ENCODE measurements around the gene FOXB1. TPM values are rescaled to one million over a fixed set of nuclear protein-coding genes. Genes with fewer than 3 reads are reported as not detected.

Gene FOXB1
- total and polyA plus RNA-seq, 9 of the 15 experiments (the other 6 are each of a cell fraction or from before 2014, with no cell fraction given): not detected

- no peak overlapping the region for H3K4me2 ChIP-seq (ENCODE audit: insufficient read depth, low read length)
- no peak for FAIRE-seq
- ATAC-seq: peak; percentile 80
- no peaks in the 10 kb centered on the region for H3K9me1 ChIP-seq (ENCODE audit: control insufficient read depth, insufficient read depth, low read length)
- H3K27me3 ChIP-seq (ENCODE audit: control insufficient read depth in 2 of 2, insufficient read depth in 2 of 2, low read length in 2 of 2): peaks cover 31 to 51% of the 10 kb centered on the region in 2 experiments
- intact Hi-C loops (cut with micrococcal nuclease) (no loop called here), in situ Hi-C loops (cut with MboI) (no loop called here)
- no peaks in the 10 kb centered on the region for H3K36me3 ChIP-seq (ENCODE audit: control insufficient read depth, insufficient read depth, low read length)
- 6% methylated on average over 20 of the region's 20 CpGs for WGBS (ENCODE audit: insufficient coverage, low coverage, missing lambda C conversion rate)
- H3K9ac ChIP-seq (ENCODE audit: insufficient read depth in 1 of 2, low read depth in 2 of 2, low read length in 2 of 2): no peak overlapping the region
- no peak overlapping the region for H3K4me3 ChIP-seq
- CTCF ChIA-PET (ENCODE audit: low intra/inter-chr PET ratio): no interaction called here
- H3K27ac ChIP-seq (ENCODE audit: extremely low read depth, low read depth, low read length): no peak overlapping the region
- BruUV-seq (replicated peaks): no TSS peak
- no peaks in the 10 kb centered on the region for H3K79me2 ChIP-seq (ENCODE audit: control insufficient read depth, insufficient read depth, low read length)
- POLR2A ChIA-PET: no interaction called here
- peaks cover 0 to 6% of the 10 kb centered on the region in 2 experiments; a peak in 1 of 5 replicates for H3K4me1 ChIP-seq (replicated peaks in 1 of 2; ENCODE audit: control insufficient read depth in 2 of 2, insufficient read depth in 2 of 2, low read length in 2 of 2)
- no peak overlapping the region for H2AFZ ChIP-seq (ENCODE audit: low read depth, low read length)
- peak; percentile 33 to 41; a peak in 3 of 4 replicates for TF ChIP-seq RAD21 (CRISPR knock-in tag; conservative IDR thresholded peaks at IDR 0.05 in 1 of 2, IDR thresholded peaks at IDR 0.05 in 1 of 2)
- TF ChIP-seq ZNF263 (CRISPR knock-in tag; IDR thresholded peaks at IDR 0.05; ENCODE audit: borderline replicate concordance): no peak
- peak in 2 of 3 experiments; percentile 20 to 51; a peak in 2 of 6 replicates for TF ChIP-seq CTCF (IDR thresholded peaks at IDR 0.05 in 2 of 3, conservative IDR thresholded peaks at IDR 0.05 in 1 of 3; ENCODE audit: insufficient read depth in 2 of 3, low read depth in 1 of 3, low read length in 3 of 3)
- no peaks in the 10 kb centered on the region for H3K9me3 ChIP-seq (replicated peaks; ENCODE audit: control insufficient read depth, insufficient read depth, low read depth, low read length)
- DNase-seq (ENCODE audit: extremely low read depth in 1 of 4, low spot score in 3 of 4): peak in 2 of 4 experiments; percentile 9 to 25
- H4K20me1 ChIP-seq (replicated peaks; ENCODE audit: control insufficient read depth, insufficient read depth, low read length): no peaks in the 10 kb centered on the region
Measured at GRCh38 chr15:59993950-59994401, 10.1 kb upstream of the FOXB1 start.
